VCaP (cell line): ENCODE measurements around the gene JHY.

Source experiments
- H3K27ac ChIP-seq: fragments of 450-650 bp; 2 replicates; pipeline ENCODE4 v1.5.1; 2017
- TF ChIP-seq, protein P1 (sequence below): fragments of 450-650 bp; conservative IDR thresholded peaks from 2 replicates; pipeline ENCODE4 v1.5.1; 2017; ENCODE audit warnings: mild to moderate bottlenecking, moderate library complexity

The JHY gene

DNA sequence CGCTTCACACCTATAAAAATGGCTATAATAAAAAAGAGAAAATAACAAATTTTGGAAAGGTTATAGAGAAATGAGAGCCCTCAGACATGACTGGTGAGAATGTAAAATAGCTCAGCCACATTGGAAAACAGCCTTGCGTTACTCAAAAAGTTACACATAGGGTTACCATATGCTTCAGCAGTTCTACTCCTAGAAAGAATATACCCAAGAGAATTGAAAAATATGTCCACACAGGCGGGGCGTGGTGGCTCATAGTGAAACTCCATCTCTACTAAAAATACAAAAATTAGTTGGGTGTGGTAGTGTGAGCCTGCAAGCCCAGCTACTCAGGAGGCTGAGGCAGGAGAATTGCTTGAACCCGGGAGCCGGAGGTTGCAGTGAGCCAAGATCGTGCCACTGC is 7.6 kb upstream of the JHY start:
- no peak overlapping the region for H3K27ac ChIP-seq
- TF ChIP-seq, protein P1, sequence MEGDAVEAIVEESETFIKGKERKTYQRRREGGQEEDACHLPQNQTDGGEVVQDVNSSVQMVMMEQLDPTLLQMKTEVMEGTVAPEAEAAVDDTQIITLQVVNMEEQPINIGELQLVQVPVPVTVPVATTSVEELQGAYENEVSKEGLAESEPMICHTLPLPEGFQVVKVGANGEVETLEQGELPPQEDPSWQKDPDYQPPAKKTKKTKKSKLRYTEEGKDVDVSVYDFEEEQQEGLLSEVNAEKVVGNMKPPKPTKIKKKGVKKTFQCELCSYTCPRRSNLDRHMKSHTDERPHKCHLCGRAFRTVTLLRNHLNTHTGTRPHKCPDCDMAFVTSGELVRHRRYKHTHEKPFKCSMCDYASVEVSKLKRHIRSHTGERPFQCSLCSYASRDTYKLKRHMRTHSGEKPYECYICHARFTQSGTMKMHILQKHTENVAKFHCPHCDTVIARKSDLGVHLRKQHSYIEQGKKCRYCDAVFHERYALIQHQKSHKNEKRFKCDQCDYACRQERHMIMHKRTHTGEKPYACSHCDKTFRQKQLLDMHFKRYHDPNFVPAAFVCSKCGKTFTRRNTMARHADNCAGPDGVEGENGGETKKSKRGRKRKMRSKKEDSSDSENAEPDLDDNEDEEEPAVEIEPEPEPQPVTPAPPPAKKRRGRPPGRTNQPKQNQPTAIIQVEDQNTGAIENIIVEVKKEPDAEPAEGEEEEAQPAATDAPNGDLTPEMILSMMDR = no peak

DNA sequence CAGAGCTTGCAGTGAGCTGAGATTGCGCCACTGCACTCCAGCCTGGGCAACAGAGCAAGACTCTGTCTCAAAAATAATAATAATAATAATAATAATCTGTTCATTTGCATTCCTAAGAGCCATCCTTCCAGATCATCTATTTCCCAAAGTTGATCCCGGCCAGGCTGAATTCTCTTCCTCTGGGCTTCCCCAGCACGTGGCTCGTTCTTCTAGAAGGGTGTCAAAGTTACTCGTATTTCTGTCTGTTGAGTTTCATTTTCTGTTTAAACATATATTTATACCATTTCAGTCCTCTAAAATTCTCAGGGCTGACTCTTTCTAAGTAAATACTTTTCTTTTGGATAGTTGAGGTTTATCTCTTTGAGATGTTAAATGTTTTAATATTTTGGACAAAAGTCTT is 4.8 kb upstream of the JHY start:
- TF ChIP-seq, protein P1 = no peak
- no peak overlapping the region for H3K27ac ChIP-seq

DNA sequence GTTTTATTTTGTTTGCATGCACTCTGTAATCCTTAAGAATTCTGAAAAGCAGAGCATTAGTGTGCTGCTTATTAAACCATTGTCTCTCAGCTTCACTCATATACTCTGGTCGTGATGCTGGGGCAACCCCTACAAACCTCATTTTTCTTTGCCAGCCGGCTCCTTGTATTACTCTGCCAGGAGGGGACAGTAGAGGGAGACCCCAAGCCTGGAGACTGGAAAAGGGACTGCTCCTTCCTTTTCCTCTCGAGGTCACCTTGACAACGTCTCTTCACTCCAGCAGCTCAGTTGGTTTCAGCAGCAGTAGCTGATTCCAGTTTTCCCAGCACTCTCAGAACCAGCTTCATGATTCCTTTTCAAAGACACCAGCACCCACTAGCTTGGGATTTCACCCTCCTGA is 2.8 kb upstream of the JHY start:
- TF ChIP-seq, protein P1 = no peak
- H3K27ac ChIP-seq = no peak overlapping the region

DNA sequence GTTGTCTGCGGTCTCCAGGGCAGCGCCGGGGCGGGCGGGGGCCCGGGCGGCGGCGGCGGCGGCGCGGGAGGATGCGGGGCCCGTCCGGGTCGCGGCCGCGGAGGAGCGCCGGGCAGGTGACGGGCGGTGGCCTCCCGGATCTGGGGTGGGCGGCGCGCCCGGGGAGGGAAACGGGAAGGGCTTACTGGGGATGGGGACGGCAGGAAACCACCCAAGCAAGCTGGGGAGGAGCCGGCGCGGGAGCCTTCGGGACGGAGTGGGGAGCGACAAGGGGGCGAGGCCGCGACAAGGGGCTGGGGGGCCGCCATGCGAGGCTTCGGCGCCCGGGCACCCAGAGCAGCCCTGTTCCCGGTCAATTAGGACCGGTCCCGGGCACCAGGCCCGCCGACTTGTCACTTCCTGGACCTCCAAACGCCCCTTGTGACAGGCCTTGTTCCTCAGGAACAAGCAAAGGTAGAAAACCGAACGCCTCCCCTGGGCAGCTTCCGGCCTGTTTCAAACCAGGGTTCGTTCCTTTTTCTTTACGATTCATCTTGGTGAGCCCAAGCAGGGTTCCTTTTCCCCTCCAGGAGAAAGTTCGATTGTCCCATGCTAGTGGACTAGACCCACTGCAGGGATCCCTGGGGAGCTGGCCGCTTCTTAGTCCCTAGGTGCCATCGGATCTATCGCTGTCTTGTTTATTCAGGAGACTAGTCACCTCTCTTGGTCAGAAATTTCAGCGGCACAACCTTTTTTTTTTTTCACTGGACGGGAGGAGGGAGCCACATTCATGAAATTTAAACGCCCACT is 492 bp downstream of the JHY start:
- peak overlapping the region; percentile 88 for H3K27ac ChIP-seq
- TF ChIP-seq, protein P1 = no peak

DNA sequence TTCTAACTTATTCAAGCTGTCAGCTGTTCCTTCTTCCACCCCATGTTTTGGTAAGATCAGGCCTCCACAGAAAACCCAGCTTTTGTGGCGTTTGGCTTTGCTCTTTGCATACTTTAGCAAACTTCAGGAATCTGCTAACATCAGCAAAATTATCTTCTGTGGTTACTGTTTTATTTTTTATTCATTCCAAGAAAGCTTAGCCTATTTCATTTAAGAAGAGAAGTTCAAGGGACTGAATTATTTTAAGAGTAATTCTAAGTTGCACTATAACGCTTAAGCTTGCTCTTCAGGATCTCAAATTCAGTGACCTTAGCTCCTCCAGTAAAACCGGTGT is 1.1 kb downstream of the JHY start:
- H3K27ac ChIP-seq = peak overlapping the region; percentile 88
- TF ChIP-seq, protein P1 = no peak

DNA sequence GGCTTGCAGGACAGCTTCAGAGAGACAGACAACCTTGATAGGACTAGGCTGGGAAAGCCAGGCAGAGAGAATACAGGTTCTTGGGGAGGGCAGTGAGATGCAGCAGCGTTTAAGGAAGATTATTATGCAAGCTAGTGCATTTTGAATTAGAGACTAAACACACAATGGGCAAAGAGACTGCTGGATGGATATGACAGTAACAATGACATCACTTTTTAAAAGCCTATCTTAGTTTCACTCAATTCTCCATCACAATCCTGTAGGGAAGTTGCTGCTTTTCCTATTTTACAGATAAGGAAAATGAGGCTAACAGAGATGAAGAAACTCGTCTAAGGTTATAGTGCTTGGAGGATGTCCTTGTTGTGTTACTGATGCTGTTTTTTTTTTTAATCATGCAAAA is 5.6 kb downstream of the JHY start:
- TF ChIP-seq, protein P1 = no peak
- no peak overlapping the region for H3K27ac ChIP-seq

DNA sequence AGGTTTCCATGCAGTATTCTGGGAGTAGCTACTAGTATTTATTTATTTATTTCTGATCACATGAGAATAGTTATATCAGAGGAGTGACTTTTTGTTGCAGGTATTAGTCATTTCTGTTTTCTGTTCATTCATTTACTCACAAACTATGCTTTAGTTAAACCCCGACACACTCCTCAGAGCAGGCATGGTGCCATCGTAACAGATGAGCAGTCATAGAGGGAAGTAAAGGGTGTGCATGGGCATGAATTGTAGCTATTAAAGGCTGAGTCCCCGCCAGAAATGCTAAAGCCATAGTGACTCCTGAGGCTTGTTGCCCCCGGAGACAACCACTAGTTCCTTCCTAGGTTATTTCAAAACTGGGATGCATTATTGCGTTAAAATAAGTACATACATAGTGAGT is 10.6 kb downstream of the JHY start:
- H3K27ac ChIP-seq = no peak overlapping the region
- TF ChIP-seq, protein P1 = no peak
